GM20431 (cell line): Measurements from ENCODE around the gene HTR3D.
"Not testable (repeated sequence)": the region's sequence is repeated elsewhere in the genome, so short reads cannot be mapped to it uniquely, and the experiment has no call there.

Experiments used
- in situ Hi-C: fragments of 300-500 bp; cut with MseI, MboI; formaldehyde crosslinking; loops from one replicate; pipeline ENCODE4 v1.15.0; 2020; ENCODE audit warnings: low sequenced_read_pairs; ENCODE audit not compliant: unreplicated experiment

Gene HTR3D, protein sequence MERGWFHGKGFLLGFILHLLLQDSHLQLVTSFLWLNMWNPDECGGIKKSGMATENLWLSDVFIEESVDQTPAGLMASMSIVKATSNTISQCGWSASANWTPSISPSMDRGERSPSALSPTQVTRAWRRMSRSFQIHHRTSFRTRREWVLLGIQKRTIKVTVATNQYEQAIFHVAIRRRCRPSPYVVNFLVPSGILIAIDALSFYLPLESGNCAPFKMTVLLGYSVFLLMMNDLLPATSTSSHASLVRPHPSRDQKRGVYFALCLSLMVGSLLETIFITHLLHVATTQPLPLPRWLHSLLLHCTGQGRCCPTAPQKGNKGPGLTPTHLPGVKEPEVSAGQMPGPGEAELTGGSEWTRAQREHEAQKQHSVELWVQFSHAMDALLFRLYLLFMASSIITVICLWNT

DNA sequence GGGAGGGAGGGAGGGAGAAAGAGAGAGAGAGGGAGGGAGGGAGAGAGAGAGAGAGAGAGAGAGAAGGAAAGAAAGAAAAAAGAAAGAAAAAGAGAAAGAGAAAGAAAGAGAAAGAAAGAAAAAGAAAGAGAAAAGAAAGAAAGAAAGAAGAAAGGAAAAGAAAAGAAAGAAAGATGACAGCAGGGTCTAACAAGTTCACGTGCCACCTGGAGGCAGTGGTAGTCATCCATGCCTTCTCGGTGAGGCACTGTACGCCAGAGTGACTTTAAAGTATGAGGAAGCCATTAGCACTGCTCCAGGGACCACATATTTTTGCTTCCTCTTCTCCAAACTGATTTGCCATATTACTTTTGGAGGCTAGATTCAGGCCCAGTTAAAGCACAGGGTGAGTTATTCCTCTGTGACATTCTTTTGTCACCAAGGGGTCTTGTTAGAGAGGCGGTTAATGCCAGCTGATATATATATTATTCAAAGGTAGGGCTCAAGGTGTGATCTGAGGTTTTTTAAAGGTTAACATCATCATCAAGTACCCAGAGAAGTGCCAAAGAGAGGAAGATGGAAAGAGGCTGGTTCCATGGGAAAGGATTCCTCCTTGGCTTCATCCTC is at the start of gene HTR3D:
Gene HTR3D (plus strand): TSS at position 556 of the 606 bp plus-strand sequence. CDS start 0 bp downstream, at position 556.
- in situ Hi-C loops: no loop called here

DNA sequence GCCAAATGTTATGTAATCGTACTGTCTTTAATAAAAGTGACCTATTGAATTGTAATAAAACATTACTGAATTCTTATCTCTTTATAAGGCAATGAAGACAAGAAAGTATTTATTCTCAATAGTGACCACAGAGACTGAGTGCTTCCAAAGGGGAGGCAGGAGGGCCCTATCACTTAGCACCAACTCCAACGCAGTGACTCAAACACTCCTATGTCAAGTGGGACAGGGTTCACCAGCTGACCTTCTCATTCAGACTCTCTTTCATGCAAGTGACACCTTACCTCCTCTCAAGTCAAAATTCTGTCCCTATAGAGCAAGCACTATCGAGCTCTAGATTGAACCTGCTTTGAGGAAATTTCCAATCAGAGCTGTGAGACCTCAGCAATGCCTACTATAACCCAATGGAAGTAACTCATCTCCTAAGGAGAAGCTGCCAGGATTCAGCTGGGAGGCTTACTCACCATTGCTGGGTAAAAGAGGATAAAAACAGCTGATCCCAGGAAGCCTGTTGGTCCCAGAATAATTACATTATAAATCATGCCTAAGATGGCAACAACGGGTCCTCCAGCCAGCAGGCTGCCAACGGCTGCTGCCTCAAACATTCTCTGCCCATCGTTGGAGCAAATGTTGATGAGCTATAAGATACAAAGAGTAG is 49.4 kb upstream of the HTR3D start:
- in situ Hi-C loops: no loop called here

DNA sequence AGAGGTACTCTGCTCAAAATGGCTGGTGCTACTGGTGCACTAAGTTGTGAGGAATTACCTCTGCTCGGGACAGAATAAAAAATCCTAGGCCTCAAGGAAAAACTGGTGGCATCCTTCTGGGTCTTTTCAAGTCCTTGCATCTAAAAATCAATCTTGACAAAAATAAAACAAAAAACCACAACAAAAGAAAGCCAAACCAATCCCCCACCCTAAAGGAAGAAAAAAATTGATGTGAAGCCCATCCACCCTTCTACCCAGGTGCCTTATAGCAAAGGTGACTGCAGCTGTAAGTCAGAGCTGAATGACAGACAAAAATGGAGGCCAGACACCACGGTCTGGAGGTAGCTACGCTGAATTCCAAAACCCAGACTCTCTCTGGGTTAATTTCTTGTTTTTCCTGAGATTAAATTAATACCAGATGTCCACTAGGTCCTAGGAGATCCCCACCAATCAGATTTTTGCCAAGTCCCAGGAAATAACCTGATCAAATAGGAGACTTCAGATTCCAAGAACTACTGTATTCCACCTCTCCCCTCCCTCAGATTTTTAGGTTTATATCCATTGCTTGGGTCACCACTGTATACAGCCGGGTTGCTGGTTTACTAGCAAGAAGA is 47.3 kb upstream of the HTR3D start:
- in situ Hi-C loops: no loop called here

DNA sequence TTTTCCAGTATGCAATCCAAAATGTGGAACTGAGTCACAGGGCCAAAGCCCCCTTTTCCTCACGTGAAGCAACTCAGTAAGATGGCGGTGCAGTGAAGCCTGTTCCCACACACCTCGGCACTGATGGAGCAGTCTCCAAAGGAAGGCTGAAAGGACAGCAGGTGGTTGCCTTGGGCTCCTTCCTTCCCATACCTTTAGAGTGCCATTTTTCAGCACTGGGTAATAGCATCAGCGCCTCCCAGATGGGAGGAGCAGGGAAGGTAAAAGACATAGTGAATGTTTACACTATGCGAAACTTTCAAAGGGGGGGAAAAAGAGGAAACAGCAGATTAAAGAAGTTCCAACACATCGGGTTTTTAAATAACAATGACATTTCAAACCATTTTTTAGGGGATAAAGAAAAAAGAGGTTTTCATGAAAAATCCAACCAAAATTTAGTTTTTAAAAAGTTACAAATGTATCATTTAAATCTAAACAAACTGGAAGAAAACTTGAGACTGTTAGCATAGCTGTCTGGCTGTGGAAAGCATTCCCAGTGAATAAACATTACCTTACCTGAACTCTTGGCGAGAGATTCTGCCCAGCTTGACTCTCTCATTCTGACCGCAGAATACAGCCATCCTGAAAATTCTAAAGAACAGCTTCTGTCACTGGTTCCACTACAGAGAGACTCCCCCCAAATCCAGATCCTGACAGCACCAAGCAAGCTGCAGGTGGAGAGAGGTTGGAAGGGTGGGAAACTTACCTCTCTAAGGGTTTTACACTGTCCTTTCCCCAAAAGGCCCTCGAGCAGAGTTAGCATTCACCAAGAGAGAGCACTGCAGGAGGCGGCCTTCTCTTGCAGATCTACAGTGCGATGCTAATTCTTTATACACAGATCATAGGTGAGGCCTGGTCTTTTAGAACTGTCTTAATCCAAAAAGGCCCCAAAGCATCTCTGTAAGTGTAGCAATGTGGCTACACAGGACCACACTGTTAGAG is 46.5 kb upstream of the HTR3D start:
- in situ Hi-C loops: no loop called here

DNA sequence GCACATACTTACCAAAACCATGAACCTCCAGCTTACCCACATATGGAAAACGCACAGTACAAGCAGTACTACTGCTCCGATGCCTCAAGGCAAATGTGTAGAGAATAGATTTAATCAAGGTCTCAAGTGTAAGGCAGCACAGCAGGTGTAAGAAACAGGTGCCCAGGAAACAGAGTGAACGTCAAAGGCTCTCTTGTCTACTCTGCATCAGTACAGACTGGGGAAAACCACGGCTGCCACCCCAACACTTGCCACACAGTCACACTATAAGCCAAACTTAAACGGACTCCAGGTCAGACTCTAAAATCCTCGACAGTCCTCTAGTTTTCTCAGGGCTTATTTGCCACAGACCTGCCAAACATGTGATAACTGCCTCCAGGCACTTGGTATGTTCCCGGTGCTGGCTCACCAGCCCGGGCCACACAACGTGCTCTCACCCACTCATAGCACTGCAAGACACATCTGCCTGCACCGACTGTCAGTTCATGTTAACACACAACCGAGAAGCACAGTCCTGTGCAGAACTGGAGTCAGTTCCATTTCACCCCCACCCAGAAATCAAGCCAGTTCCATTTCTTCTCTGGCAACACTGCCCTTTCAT is 44.4 kb upstream of the HTR3D start:
- in situ Hi-C loops: no loop called here

DNA sequence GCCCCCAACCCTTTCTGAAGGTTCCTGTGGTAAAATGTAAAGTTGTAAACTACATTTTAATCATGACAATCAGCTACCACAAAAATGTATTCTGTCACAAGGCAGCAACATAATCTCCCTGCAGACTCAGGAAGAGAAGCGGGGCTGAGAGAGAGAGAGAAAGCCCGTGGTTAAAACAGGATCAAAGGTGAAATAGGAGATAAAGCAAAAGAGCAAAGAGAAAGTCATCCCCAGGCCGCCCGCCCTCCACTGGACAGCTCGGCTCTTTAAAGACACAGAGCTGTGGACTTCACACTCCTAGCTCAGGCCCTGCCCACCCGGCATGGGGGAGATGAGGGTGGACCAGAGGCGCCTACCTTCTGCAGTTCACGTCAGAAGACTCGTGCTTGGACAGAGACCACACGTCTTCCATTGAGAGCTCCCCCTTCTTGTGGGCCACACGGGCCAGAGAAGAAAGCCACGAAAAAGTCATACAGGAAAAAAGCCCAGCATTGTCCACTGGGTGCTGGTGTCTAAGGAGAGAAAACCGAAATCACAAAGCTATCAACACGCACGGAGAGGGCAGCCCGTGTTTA is 43.2 kb upstream of the HTR3D start:
- in situ Hi-C loops: no loop called here

DNA sequence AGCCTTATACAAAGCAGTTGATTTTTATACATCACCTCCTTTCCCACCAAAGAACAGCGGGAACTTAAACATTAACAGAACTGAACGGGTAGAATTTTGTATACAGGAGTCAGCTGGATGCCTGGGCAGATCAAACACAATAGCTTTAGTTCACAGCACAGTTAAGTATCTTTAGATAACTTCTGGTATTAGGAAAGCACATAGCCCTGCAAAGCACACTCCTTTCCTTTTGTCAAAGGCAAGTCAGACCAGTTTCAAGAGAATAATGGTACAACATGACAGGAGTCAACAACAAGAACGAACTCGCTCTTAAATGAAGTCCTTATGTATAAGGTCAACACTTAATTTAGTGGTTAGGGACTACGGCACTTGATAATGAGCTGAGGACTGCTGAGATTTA is 40.1 kb upstream of the HTR3D start:
- in situ Hi-C loops: no loop called here

DNA sequence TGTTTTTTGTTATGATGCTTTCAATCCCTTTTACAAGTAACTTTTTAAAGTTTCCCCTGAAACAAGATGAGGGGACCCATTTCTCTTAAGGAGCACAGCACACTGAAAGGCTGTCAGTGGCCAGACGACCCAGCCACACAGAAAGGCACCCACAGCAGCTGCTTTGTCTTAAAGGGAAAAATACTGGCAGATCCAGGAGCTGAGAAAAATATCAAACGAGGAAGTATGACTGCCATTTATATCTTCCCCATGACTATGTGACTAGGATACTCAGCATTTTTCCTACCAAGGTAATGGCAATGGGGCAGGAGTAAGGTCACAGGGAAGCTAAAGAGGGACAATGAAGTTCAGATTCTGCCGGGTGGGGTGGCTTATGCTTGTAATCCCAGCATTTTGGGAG is 29.8 kb upstream of the HTR3D start:
- in situ Hi-C loops: no loop called here

DNA sequence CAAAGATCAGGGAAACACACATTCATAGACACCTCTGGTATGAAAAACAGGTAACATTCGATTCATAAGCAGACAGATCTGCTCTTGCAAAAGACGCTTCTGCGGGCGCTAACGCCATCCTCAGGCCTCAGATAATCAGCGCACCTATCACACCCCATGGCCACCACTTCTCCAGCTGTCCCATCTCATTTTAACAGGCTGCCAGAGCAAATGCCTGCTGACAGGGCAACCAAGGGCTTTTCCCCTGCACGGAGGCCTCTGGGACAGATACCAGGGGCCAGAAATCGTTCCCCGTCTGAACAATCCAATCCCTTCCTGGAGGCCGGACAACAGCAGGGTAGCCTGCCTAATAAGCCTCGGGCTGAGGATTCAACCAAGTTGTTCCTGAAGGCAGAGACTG is 29.1 kb upstream of the HTR3D start:
- in situ Hi-C loops: no loop called here

DNA sequence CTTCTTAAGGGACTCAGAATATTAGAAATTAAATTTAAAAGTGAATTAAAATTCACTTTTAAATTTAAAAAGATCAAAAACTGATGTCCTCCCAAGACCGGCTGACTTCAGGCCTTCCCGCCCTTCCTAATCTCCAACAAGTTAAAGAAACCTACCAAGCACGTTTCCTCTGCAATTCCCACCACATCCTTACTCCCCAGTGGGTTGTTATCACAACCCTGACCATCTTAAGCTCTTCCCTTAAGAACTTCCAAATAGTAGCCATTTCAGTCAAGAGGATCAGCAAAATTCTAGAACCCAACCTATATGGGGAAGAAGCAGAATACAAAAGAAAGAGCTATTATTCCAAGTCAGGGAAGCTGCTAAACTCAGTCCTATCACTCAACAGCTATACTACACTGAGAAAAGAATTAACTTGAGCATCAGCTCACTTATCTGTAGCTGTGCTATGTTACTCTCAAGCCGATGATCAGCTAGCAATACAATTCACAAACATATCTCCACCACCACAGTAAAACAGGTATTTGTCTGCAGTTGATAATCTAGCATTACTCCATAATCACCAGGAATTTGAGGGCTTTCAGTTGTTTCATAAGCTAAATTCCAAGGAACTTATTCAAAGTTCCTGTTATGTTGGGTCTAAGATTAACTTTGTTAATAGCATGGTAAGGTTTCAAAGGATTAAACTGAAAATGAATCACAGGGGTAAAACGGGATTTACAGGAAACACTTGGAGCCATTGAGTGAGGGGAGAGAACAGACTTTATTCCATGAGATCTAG is 28.2 kb upstream of the HTR3D start:
- in situ Hi-C loops: no loop called here

DNA sequence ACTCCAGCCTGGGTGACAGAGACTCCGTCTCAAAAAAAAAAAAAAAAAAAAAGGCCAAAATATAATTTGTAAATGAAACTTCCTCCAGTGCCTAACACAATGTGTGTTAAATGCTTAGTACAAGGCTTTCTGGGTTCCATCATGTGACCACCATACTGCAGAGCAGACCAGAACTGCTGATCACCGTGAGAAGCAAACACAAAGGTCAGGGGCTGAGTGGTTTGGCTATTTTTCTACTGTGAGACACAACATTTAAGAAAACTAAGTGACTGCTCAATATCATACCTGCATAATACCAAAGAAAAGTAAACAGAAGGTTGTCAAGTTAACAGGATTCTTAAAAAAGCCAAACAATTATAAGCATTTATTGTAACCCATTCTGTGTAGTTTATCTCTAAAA is 27.1 kb upstream of the HTR3D start:
- in situ Hi-C loops: no loop called here

DNA sequence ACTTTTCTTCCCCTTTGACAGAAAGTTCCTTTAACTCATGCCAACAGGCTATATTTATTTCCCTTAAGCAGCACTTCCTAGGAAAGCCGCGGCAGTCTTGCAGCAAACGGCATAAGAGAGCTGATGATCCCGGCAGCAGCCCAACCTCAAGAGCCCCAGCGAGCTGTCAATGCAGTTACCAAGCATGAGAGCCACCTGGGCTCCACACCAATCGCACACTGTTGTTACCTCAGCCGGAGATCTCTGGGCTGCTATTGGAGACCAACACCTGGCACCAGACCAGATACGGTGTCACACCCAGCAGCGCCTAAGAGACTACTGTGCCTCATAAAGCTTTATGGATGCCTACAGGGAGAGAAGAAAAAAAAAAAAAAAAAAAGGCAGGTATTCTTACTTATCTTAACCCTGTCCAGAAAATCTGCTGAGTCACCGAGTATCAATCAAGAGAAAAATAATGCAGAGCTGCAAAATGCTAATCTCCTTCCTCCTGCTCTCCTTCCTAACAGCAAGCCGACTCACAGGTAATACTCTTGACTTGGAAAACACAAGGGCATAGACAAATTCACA is 25.5 kb upstream of the HTR3D start:
- in situ Hi-C loops: no loop called here

DNA sequence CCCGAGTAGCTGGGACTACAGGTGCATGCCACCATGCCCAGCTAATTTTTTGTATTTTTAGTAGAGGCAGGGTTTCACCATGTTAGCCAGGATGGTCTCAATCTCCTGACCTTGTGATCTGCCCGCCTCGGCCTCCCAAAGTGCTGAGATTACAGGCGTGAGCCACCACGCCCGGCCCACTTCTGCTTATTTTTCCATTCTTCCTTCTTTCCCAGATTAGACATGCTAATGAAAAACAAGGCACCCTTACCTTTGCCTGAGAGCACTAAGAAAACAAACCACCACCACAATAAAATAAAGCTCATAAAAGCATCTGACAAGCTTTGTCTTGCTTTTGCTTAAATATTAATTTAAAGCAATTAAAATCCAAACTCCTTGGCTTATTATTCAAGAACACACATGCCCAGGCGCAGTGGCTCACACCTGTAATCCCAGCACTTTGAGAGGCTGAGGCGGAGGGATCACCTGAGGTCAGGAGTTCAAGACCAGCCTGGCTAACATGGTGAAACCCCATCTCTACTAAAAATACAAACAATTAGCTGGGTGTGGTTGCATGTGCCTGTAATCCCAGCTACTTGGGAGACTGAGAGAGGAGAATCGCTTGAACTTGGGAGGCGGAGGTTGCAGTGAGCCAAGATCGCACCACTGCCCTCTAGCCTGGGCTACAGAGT is 24.3 kb upstream of the HTR3D start:
- in situ Hi-C loops: not testable (repeated sequence)

DNA sequence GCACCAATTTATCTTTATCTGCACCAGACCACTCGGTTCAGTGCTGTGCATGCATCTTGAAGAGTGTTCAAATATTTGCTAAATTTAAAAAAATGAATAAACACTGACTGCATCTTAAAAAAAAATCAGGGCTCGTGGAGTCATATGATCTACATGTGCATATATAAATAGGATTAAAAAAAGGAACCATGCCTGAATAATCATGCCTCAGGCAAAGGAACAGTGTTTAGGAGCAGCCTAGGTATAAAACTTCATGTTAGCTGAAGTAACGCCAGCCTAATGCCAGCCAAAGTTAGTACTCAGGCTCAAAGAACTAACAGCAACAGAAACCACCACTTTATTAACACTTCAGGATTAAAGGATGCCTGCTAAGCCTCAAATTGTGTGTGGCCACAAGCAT is 23.4 kb upstream of the HTR3D start:
- in situ Hi-C loops: no loop called here

DNA sequence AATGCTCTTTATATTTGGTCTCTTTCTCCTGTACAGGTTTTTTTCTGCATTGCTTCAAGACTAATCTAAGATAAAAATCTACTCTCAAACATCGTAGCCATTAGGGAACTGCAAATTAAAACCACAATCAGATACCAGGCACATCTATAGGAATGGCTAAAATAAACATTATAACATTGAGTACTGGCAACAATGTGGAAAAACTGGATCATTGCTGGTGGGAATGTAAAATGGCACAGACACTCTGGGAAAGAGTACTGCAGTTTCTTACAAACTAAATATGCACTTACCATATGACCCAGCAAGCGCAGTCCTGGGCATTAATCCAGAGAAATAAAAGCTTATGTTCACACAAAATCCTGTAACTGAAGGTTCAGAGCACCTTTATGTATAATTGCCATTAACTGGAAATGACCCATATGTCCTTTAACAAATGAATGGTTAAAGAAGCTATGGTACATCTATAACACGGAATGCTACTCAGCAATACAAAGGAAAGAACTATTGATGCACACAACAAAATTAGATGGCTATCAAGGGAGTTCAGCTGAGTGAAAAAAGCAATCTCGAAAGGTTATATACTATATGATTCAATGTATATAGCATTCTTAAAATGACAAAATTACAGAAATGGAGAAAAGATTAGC is 20.2 kb upstream of the HTR3D start:
- in situ Hi-C loops: loop anchor here (10.0 kb wide), 1 partner anchor 107 kb away; no protein-coding TSS in a partner anchor

DNA sequence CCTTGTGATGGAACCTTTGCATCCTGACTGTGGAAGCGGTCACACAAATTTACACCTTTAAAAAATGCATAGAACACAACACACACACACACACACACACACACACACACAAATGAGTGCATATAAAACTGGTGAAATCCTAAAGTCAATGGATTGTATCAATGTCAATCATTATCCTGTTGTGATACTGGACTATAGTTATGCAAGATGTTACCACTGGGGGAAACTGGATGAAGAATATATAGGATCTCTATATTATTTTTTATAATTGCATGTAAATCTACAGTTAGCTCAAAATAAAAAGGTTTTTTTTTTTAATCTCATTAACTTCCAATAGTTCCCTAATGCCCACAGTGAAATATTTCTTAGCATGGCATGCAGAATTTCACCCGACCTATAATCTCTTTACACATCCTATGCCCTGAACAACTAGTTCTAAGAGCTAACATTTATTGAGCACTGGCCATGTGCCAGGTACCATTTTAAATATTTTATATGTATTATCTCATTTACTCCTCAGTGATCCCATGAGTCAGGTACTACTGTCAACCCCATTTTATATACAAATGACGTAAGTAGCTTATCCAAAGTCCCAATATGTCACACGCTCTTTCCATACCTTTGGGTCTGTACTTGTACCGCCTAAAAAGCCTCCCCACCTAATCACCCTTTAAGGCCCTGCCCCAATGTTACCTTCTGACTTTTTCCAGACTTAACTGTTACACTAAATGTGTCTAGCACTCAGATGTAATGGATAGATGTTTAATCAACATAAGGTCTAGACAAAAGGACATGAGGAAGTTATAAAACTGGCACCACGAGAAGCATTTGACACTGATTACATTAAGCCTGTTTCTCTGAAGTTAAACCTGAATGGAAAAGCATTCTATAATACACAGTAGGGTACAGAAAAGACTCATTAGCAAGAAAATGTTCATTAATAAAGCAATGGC is 19.3 kb upstream of the HTR3D start:
- in situ Hi-C loops: loop anchor here (10.0 kb wide), 1 partner anchor 107 kb away; no protein-coding TSS in a partner anchor
